Activated T-helper 9 cell treated with anti-CD3 and anti-CD28 coated beads, Interleukin-2, amount 50 U/mL, for 16 hours (primary cell): ENCODE measurements around the gene TMOD3.

Experiments used
- DNase-seq: peaks from one replicate; pipeline ENCODE4 v3.0.0-alpha.2; 2020; ENCODE audit warnings: low read depth

The TMOD3 gene

GRCh38 chr15:51828621-51829375 is 655 bp upstream of the TMOD3 start:
- DNase-seq = no peak

- DNase-seq = no peak
These were observed 888 bp downstream of the TMOD3 start for GRCh38 chr15:51830276-51830806.

GRCh38 chr15:51833772-51834171 is 4.3 kb downstream of the TMOD3 start:
- no peak for DNase-seq

- no peak for DNase-seq
These were observed 8.4 kb downstream of the TMOD3 start for GRCh38 chr15:51837792-51838251.

- no peak for DNase-seq
These were observed 8.8 kb downstream of the TMOD3 start for GRCh38 chr15:51838270-51838669.

- DNase-seq = no peak
These were observed 11.2 kb downstream of the TMOD3 start for GRCh38 chr15:51840692-51841091.

GRCh38 chr15:51841406-51842040 is 12.1 kb downstream of the TMOD3 start:
- DNase-seq = no peak

GRCh38 chr15:51842265-51842664 is 12.8 kb downstream of the TMOD3 start:
- DNase-seq = no peak

- no peak for DNase-seq
These were observed 13.6 kb downstream of the TMOD3 start for GRCh38 chr15:51842852-51843737.

- no peak for DNase-seq
These were observed 15.4 kb downstream of the TMOD3 start for GRCh38 chr15:51844747-51845426.

GRCh38 chr15:51846066-51846462 is 16.6 kb downstream of the TMOD3 start:
- DNase-seq = no peak

GRCh38 chr15:51846463-51847230 is 17.2 kb downstream of the TMOD3 start:
- no peak for DNase-seq

GRCh38 chr15:51848811-51849210 is 19.4 kb downstream of the TMOD3 start:
- no peak for DNase-seq

- no peak for DNase-seq
These were observed 20.4 kb downstream of the TMOD3 start for GRCh38 chr15:51849860-51850259.

- DNase-seq = no peak
These were observed 24.5 kb downstream of the TMOD3 start for GRCh38 chr15:51853998-51854397.

- no peak for DNase-seq
These were observed 26.2 kb downstream of the TMOD3 start for GRCh38 chr15:51855612-51856011.

- no peak for DNase-seq
These were observed 27.4 kb downstream of the TMOD3 start for GRCh38 chr15:51856714-51857380.

- DNase-seq = peak; percentile 49
These were observed 32.3 kb downstream of the TMOD3 start for GRCh38 chr15:51861557-51862359.

GRCh38 chr15:51863131-51863530 is 33.7 kb downstream of the TMOD3 start:
- DNase-seq = no peak
